D721Med (cell line): Measurements from ENCODE around the gene UNC13B.

ENCODE experiments used
- DNase-seq: peaks from one replicate; pipeline ENCODE4 v3.0.0; 2011; ENCODE audit warnings: low spot score; ENCODE audit not compliant: insufficient read length
- FAIRE-seq: peaks from 2 replicates; lab custom pipeline; 2011; peaks lifted over from hg19 to GRCh38; lab: Jason Lieb, UNC
- TF ChIP-seq, protein P1 (sequence below): IDR thresholded peaks from 2 replicates; pipeline ENCODE4 v1.5.1; 2012; ENCODE audit warnings: mild to moderate bottlenecking, control low read depth; ENCODE audit not compliant: insufficient read depth; ENCODE audit errors: missing control alignments

UNC13B gene

DNA sequence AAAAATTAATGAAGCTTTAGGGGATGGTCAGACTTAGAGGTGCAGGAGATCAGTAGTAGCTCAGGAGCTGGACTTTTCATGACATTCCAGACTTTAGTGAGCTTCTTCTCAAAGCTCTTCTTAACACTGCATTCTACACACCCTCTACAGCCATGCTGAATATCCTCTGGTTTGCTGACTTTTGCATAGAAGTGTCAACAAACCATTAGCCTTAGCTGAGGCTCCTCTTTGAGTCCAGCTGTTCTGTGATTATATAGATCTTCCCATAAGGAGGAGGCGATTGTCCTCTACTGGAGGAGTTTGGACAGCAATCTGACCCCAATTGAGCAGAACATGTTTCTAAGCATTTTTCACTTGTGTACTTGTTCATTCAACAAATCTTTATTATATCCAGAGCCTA, 253.1 kb downstream of the UNC13B start:
- TF ChIP-seq, protein P1, sequence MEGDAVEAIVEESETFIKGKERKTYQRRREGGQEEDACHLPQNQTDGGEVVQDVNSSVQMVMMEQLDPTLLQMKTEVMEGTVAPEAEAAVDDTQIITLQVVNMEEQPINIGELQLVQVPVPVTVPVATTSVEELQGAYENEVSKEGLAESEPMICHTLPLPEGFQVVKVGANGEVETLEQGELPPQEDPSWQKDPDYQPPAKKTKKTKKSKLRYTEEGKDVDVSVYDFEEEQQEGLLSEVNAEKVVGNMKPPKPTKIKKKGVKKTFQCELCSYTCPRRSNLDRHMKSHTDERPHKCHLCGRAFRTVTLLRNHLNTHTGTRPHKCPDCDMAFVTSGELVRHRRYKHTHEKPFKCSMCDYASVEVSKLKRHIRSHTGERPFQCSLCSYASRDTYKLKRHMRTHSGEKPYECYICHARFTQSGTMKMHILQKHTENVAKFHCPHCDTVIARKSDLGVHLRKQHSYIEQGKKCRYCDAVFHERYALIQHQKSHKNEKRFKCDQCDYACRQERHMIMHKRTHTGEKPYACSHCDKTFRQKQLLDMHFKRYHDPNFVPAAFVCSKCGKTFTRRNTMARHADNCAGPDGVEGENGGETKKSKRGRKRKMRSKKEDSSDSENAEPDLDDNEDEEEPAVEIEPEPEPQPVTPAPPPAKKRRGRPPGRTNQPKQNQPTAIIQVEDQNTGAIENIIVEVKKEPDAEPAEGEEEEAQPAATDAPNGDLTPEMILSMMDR, result no peak
- FAIRE-seq (no peak), DNase-seq (no peak)

DNA sequence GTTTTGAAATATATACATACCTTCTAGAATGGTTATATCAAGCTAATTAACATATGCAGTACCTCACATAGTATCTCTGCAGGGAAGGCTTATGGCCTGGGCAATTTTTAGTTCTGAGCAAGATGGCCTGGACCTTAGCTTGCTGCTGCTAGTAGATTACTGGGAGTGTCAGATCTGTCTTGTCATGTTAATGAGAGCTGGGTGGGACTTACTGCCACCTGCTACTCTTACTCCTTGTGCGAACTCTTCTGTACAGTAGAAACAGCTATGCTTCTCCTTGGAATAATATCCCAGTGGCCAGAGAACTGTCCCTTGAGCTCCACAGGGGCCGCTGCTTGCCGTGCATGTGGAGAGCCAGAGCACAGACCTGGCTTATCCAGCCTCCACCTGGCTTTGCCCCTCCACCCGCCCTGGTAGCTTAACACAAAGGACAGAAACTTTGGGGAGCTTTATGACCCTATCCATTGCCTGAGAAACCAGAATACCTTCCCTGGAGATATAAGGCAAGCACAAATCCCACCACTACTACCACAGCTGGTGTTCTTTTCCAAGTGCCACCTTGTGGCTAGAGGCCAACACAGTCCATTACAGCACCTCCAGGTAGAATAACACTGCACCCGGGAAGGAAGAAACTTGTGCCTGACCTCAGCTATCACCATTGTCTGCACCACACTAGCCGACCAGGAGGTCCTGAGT, 253.7 kb downstream of the UNC13B start:
- FAIRE-seq (no peak), DNase-seq (no peak)
- TF ChIP-seq, protein P1, result peak; percentile 16

DNA sequence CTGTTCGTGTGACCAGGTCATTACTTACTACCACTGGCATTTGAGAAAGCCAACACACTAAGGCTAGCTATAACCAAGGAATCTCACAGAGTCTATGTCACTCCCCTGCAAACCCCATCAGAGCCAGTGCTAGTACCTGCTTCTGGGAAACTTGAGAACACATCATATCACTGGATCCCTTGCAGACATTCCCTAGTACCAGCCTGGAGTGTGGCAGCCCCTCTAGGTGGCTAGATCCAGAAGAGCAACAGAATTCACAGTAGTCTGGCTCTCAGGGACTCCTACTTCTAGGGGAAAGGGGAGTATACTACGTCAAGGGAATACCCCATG, 254.3 kb downstream of the UNC13B start:
- FAIRE-seq (no peak), DNase-seq (no peak)
- TF ChIP-seq, protein P1, result no peak

DNA sequence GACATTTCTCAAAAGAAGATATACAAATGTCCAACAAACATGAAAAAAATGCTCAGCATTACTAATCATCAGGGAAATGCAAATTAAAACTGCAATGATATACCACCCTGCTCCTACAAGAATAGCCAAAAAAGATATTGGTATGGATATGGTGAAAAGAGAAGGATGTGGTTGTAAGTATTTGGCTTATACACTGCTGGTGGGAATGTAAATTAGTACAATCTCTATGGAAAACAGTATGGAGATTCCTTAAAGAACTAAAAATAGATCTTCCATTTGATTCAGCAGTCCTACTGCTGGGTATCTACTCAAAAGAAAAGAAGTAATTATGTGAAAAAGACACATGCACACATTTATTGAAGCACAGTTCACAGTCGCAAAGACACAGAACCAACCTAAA, 260.5 kb downstream of the UNC13B start:
- DNase-seq, result no peak
- FAIRE-seq, result no peak
- TF ChIP-seq, protein P1, result no peak

DNA sequence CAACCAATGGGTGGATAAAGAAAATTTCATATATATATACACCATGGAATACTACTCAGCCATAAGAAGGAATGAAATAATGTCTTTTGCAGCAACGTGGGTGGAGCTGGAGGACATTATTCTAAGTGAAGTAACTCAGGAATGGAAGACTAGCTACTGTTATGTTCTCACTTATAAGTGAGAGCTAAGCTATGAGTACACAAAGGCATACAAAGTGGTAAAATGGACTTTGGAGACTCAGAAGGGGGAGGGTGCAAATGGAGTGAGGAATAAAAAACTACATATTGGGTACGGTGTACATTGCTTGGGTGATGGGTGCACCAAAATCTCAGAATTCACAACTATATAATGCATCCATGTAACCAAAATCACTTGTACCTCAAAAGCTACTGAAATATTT, 260.9 kb downstream of the UNC13B start:
- TF ChIP-seq, protein P1, result no peak
- FAIRE-seq, result no peak
- DNase-seq, result no peak

DNA sequence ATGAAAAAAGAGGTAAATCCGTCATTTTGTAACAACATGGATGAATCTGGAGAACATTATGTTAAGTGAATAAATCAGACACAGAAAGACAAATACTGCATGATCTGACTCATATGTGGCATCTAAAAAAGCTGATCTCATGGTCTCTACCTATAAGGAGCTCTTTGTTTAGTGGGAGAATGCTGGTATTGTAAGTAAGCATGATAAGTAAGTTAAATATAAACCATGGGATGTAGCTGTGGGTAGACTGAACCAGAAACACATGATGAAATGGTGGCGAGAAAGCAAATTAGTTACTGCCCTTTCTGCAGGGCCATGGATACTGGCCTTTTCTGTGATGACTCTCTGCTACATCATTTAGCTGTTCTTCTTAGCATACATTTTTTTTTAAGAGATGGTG, 261.7 kb downstream of the UNC13B start:
- TF ChIP-seq, protein P1, result no peak
- FAIRE-seq, result no peak
- no peak for DNase-seq
